Upper lobe of left lung (tissue), 4 donors: ENCODE results near the gene OTUD3.

Experiments
- CTCF ChIP-seq, 6 experiments: fragments of 450-650 bp in 4 of 6; fragments of 200-600 bp in 2 of 6; sonication (generic) in 2 of 6; IDR thresholded peaks; one replicate each; pipeline ENCODE4 v1.5.1; 2016 to 2019; ENCODE audit warnings: antibody characterized with exemption in 6 of 6
- EP300 ChIP-seq, 4 donors: sonication (generic); formaldehyde crosslinking; IDR thresholded peaks; one replicate each; pipeline ENCODE4 v1.5.1; 2017; ENCODE audit warnings: antibody characterized with exemption in 4 of 4, control low read depth in 2 of 4

GRCh38 chr1:19942657-19943056 is 60.5 kb downstream of the OTUD3 start:
- TF ChIP-seq CTCF (IDR thresholded peaks at IDR 0.05) (no peak), EP300 (IDR thresholded peaks at IDR 0.05) (no peak)
